Activated naive CD8-positive, alpha-beta T cell treated with anti-CD3 and anti-CD28 coated beads, Interleukin-2, amount 50 U/mL, for 16 hours (primary cell): ENCODE measurements around the gene DIS3L2.
"Not testable (repeated sequence)": the region's sequence is repeated elsewhere in the genome, so short reads cannot be mapped to it uniquely, and the experiment has no call there.

Experiments used
- DNase-seq: peaks from one replicate; pipeline ENCODE4 v3.0.0-alpha.2; 2020; ENCODE audit warnings: low read depth, low spot score

Gene DIS3L2

GRCh38 chr2:232332244-232332939 lies 370.9 kb downstream of the DIS3L2 start:
- not testable (repeated sequence) for DNase-seq

GRCh38 chr2:232332940-232333259 lies 371.4 kb downstream of the DIS3L2 start:
- DNase-seq: no peak

GRCh38 chr2:232333361-232334135 lies 372.0 kb downstream of the DIS3L2 start:
- DNase-seq: no peak

- not testable (repeated sequence) for DNase-seq
Observed at GRCh38 chr2:232334136-232334884, 372.8 kb downstream of the DIS3L2 start.

GRCh38 chr2:232334885-232335205 lies 373.3 kb downstream of the DIS3L2 start:
- DNase-seq: not testable (repeated sequence)

GRCh38 chr2:232335206-232335858 lies 373.8 kb downstream of the DIS3L2 start:
- DNase-seq: not testable (repeated sequence)

GRCh38 chr2:232335859-232336215 lies 374.3 kb downstream of the DIS3L2 start:
- no peak for DNase-seq

- no peak for DNase-seq
Observed at GRCh38 chr2:232336241-232336736, 374.8 kb downstream of the DIS3L2 start.

GRCh38 chr2:232336981-232337720 lies 375.6 kb downstream of the DIS3L2 start:
- no peak for DNase-seq

- not testable (repeated sequence) for DNase-seq
Observed at GRCh38 chr2:232338094-232338758, 376.7 kb downstream of the DIS3L2 start.

GRCh38 chr2:232338759-232339106 lies 377.2 kb downstream of the DIS3L2 start:
- DNase-seq: no peak

- no peak for DNase-seq
Observed at GRCh38 chr2:232339121-232340081, 377.9 kb downstream of the DIS3L2 start.

GRCh38 chr2:232340171-232340935 lies 378.8 kb downstream of the DIS3L2 start:
- DNase-seq: no peak

GRCh38 chr2:232341061-232341738 lies 379.7 kb downstream of the DIS3L2 start:
- DNase-seq: no peak

- DNase-seq: no peak
Observed at GRCh38 chr2:232341739-232342126, 380.2 kb downstream of the DIS3L2 start.

- no peak for DNase-seq
Observed at GRCh38 chr2:232342635-232343565, 381.4 kb downstream of the DIS3L2 start.

GRCh38 chr2:232343821-232344220 lies 382.3 kb downstream of the DIS3L2 start:
- no peak for DNase-seq
